Smooth muscle cell of the brain vasculature (primary cell): ENCODE results near the gene EFNA5.

Experiments used
- DNase-seq: peaks from one replicate; pipeline ENCODE4 v3.0.0-alpha.2; 2012; ENCODE audit warnings: low read depth, low spot score

EFNA5 gene

DNA sequence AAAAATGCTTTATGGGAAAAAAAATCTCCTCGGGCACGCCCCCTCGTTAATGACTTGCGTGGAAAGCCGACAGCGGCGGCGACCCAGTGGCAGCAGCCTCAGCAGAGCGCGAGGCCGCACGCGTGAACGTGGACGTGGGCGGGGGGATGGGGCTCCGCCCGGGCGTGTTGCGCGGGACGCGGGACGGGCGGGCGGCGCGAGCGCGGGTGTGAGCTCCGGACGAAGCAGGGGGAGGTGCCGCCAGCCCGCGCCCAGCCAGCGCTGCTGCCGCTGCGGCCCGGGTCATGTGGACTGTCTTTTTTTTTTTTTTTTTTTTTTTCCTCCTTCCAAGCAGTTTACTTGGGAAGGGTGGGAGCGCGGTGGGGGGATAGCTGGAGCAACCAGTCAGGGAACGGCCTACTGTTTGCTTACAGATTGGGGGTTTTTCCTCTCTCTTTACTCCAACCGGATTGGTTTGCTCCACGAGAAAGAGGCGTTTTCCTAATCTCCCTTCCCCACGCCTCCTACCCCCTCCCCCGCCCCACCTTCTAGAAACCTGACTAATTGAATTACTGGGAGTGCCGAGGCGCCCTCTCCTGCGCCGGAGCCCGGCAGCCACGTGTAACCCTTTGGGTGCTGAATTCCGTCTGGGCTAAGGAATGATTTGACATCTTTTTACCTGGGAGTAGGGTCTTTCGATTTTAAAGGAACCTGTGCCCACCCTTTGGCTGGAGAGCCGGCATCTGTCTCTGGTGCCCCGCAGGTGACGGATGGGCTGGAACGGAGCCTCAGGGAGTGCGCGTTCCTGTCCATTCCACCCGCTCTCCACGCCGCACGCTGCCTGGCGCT lies 1.7 kb upstream of the EFNA5 start:
- peak; percentile 86 for DNase-seq

DNA sequence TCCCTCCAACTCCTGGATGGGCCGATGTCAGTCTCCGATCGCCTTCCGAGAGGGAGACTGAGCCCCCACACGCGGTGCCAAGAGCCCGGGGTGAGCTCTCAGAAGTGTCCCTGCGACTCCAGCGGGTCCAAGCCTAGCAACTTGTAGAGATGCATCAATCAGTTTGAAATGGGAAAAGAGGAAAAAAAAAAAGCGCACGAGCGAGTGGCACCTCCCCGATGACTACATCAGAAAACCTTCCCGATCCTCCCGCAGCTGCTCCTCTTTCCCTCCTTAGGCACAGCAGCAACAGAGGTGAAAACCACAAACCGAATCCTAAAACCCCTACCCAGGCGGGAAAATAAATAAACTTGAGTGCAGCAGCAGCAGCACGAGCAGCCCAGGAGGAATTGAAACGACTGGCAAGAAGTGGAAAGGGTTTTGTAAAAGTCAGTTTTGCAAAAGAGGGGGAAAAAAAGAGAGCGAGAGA lies 1.0 kb upstream of the EFNA5 start:
- peak; percentile 62 for DNase-seq

- DNase-seq, result no peak
Observed at GRCh38 chr5:107670087-107670931, 428 bp downstream of the EFNA5 start.

- DNase-seq, result no peak
Observed at GRCh38 chr5:107669096-107670031, 1.4 kb downstream of the EFNA5 start.

GRCh38 chr5:107668154-107669095 lies 2.3 kb downstream of the EFNA5 start:
- no peak for DNase-seq

DNA sequence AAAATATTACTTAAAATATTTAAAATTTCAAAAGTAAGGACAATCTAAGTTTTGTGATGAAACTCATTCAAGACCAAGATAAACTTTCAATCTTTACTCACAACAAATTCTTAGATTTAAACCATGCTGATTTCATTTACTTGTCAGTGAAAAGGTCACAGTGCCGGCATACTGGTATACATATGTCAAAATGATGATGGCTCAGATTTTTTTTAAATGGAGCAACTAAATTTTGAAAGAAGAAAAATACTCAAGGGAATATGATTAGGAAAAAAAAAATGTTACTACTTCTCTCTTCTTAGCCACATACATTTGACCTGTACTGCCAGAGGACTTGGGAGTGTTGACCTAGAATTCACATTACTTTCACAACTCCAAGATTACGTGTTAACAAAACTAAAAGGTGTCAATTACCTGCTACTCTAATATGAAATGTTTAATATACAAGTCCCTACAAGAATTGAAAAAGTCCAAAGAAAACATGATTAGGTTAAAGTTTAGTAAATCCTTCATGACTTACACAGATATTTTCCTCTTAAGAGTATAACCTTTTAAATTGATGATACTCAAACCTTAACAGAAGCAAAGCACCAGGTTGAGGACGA lies 4.6 kb downstream of the EFNA5 start:
- DNase-seq, result no peak

GRCh38 chr5:107665036-107665570 lies 5.6 kb downstream of the EFNA5 start:
- no peak for DNase-seq

DNA sequence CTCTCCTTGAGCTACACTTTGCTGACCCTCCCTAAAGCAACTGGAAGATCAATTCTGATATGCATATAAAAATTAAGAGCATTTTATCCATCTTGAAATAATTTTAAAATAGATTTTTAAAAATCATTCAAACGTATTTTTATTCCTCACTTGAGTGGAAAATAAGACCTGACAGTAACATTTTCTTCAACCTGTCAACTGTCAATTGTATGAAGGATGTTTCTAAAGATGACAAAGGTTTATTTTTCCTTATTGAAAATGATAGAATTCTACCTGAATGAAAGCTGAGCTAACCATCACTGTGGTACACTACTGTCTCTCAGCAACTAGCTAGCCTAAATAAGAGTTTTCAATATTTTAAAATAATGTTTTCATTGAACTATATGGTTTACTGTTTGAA lies 7.0 kb downstream of the EFNA5 start:
- DNase-seq, result no peak

GRCh38 chr5:107661650-107662044 lies 9.1 kb downstream of the EFNA5 start:
- DNase-seq, result no peak

DNA sequence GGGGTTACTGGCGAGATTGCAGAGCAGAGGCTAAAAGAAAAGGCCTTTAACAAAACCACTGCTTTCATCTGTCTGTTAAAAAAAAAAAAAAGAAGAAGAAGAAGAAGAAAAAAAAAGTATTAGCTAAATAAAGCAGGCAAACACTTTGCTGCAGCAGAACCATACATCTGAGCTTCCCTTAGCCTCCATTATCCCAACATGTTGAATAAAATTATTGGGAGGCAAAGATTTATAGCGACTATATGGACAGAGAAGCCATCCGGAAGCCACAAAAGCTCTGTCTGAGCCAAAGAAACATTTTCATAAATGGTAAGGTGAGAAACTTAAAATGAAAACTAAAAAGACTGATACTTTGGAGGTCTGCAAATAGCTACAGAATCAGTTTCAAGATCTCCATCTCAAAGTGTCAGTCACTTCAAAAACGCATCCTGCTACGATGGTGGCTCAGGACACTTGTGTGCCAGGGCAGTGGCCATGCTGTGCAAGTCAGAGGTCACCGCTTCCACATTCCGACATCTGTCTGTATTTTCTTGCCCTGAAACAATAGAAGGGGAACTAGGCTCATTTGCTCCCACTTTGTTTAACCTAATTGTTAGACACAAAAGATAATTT lies 9.6 kb downstream of the EFNA5 start:
- no peak for DNase-seq

GRCh38 chr5:107658528-107658927 lies 12.2 kb downstream of the EFNA5 start:
- DNase-seq, result no peak

- DNase-seq, result no peak
Observed at GRCh38 chr5:107655831-107656230, 14.9 kb downstream of the EFNA5 start.

GRCh38 chr5:107654827-107655226 lies 15.9 kb downstream of the EFNA5 start:
- no peak for DNase-seq

DNA sequence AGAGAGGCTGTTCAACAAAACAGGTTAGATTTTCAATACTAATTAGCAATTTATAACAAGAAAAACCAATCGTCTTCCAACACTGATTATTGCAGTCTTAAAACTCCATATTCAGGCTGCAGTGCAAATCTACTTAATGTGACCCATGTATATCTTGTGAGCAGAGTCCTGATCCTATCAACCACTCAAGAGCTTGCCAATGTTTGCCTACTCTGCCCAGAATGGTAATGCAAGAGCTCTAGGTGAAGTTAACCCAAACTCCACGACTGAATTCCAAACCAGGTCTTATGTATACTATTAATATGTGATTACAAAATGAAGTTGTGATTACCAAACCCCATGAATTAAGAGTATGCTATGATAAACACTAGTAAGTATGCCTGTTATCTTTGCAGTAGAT lies 17.1 kb downstream of the EFNA5 start:
- DNase-seq, result no peak

- DNase-seq, result no peak
Observed at GRCh38 chr5:107652839-107653607, 17.7 kb downstream of the EFNA5 start.

GRCh38 chr5:107652408-107652807 lies 18.3 kb downstream of the EFNA5 start:
- DNase-seq, result no peak

GRCh38 chr5:107651325-107651724 lies 19.4 kb downstream of the EFNA5 start:
- no peak for DNase-seq

DNA sequence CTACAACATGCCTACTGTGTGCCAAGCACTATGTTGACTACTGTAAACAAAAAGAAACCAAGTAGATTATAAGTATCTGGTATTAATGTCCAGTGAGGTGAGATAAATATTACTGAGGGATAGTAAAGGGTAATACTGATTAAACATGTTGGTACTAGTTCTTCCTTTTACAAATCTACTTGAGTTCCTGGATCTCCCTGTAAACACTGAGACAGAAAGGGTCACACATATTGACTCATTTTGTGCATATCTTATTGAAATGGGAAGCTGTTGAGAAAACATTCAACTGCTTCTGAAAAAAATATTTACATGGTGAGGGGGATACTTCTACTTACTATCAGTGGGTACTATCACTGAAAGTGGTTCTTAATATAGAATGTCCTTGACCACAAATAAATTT lies 24.3 kb downstream of the EFNA5 start:
- DNase-seq, result no peak

DNA sequence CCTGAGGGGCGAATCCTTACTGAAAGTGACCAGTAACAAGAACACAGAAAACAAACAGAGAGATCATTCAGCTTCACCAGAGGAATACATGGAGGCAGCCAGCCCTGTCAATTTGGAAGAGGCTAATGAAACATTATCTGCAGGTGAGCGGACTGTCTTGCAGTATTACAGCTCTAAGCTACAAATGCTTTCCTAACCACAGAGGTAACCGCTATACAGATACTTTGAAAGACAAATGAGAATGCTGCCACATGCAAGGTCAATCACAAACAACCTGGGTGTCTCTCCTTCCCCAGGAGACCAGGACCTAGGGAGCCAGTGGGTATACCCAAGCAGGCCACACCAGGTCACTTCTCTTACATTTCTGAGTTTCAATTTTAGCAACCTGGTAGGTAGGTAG lies 30.2 kb downstream of the EFNA5 start:
- no peak for DNase-seq
